Activated CD8-positive, alpha-beta memory T cell treated with anti-CD3 and anti-CD28 coated beads for 24 hours (primary cell): ENCODE measurements around the gene TEKTIP1.

Experiments
- DNase-seq: peaks from one replicate; pipeline ENCODE4 v3.0.0-alpha.2; 2020

The TEKTIP1 gene

GRCh38 chr19:3538258-3538929, 580 bp upstream of the TEKTIP1 start:
- DNase-seq: no peak

- no peak for DNase-seq
Measured at GRCh38 chr19:3539756-3540118, 763 bp downstream of the TEKTIP1 start.

- DNase-seq: no peak
Measured at GRCh38 chr19:3543150-3544057, 4.4 kb downstream of the TEKTIP1 start.

- DNase-seq: no peak
Measured at GRCh38 chr19:3544058-3544376, 5.0 kb downstream of the TEKTIP1 start.

- DNase-seq: peak; percentile 97
Measured at GRCh38 chr19:3544742-3545668, 6.0 kb downstream of the TEKTIP1 start.

- no peak for DNase-seq
Measured at GRCh38 chr19:3545669-3546034, 6.7 kb downstream of the TEKTIP1 start.

GRCh38 chr19:3546119-3546518, 7.1 kb downstream of the TEKTIP1 start:
- DNase-seq: no peak

GRCh38 chr19:3547301-3547731, 8.3 kb downstream of the TEKTIP1 start:
- peak; percentile 71 for DNase-seq

GRCh38 chr19:3547767-3548282, 8.9 kb downstream of the TEKTIP1 start:
- no peak for DNase-seq

- no peak for DNase-seq
Measured at GRCh38 chr19:3548606-3549005, 9.6 kb downstream of the TEKTIP1 start.

GRCh38 chr19:3549816-3550215, 10.8 kb downstream of the TEKTIP1 start:
- no peak for DNase-seq

- no peak for DNase-seq
Measured at GRCh38 chr19:3550947-3551791, 12.2 kb downstream of the TEKTIP1 start.

- no peak for DNase-seq
Measured at GRCh38 chr19:3551792-3552095, 12.8 kb downstream of the TEKTIP1 start.

GRCh38 chr19:3554254-3555083, 15.5 kb downstream of the TEKTIP1 start:
- DNase-seq: no peak

- DNase-seq: no peak
Measured at GRCh38 chr19:3555653-3556422, 16.9 kb downstream of the TEKTIP1 start.

- no peak for DNase-seq
Measured at GRCh38 chr19:3556423-3556977, 17.5 kb downstream of the TEKTIP1 start.

- DNase-seq: peak; percentile 86
Measured at GRCh38 chr19:3556978-3557460, 18.0 kb downstream of the TEKTIP1 start.

- DNase-seq: peak; percentile 97
Measured at GRCh38 chr19:3557461-3558248, 18.7 kb downstream of the TEKTIP1 start, which contains the start of gene MFSD12. Gene MFSD12 (minus strand): TSS chr19:3557586. CDS start chr19:3557403, 183 bp downstream.
